ENCODE measurements around the gene TTYH1. TPM values are rescaled to one million over a fixed set of nuclear protein-coding genes. Genes with fewer than 3 reads are reported as not detected.

TTYH1 gene
- total and polyA plus RNA-seq, 9 of the 15 experiments (the other 6 are each of a cell fraction or from before 2014, with no cell fraction given), result 0.08 TPM; not detected in 8

- TF ChIP-seq ATF3 (IDR thresholded peaks at IDR 0.05) (no peak), ATF3 (CRISPR knock-in tag; conservative IDR thresholded peaks at IDR 0.05) (no peak), ZNF395 (CRISPR knock-in tag; IDR thresholded peaks at IDR 0.05) (no peak), HMG20B (CRISPR knock-in tag; IDR thresholded peaks at IDR 0.05) (no peak), TCF7 (IDR thresholded peaks at IDR 0.05; ENCODE audit: borderline replicate concordance) (no peak), SETDB1 (IDR thresholded peaks at IDR 0.05; ENCODE audit: low read length) (no peak), ZBTB26 (CRISPR knock-in tag; IDR thresholded peaks at IDR 0.05) (no peak)
These were observed 64.8 kb downstream of the TTYH1 start (continued) for GRCh38 chr19:54480051-54480450.

Data from K562 (cell line).